Lower leg skin (tissue), 4 donors: ENCODE measurements around the gene NME3. TPM values are rescaled to one million over a fixed set of nuclear protein-coding genes. Genes with fewer than 3 reads are reported as not detected.

ENCODE experiments used
- DNase-seq, 2 donors: peaks; one replicate each; pipeline ENCODE4 v3.0.0-alpha.2; 2019; ENCODE audit warnings: low spot score in 2 of 2
- H3K4me3 ChIP-seq: fragments of 200-600 bp; sonication (generic); 2 replicates; pipeline ENCODE4 v1.5.1; 2017; ENCODE audit warnings: mild to moderate bottlenecking, low read depth; ENCODE audit not compliant: poor library complexity, severe bottlenecking
- POLR2A ChIP-seq, 2 donors: fragments of 450-650 bp; IDR thresholded peaks; one replicate each; pipeline ENCODE4 v1.6.1; 2016 to 2017; ENCODE audit warnings: antibody characterized with exemption in 2 of 2, mild to moderate bottlenecking in 1 of 2, moderate library complexity in 1 of 2
- WGBS, 2 donors: methylation state at CpG; one replicate each; pipeline ENCODE4 v1.1.5; 2018; 5-methylcytosine and 5-hydroxymethylcytosine counted together
- intact Hi-C: fragments of 100-400 bp; cut with DNase I; formaldehyde crosslinking; loops from one replicate; pipeline ENCODE4 v1.15.0; 2023; ENCODE audit warnings: low total_unique reads
- total RNA-seq, 4 donors: library from RNA; depleted of rRNA; stranded (reverse); fragments of >200 nt; gene quantifications; one replicate each; pipeline ENCODE4 v1.1.0, GENCODE V29; 2016
- TF ChIP-seq, protein P1 (sequence below), 3 donors: fragments of 450-650 bp; IDR thresholded peaks; one replicate each; pipeline ENCODE4 v1.5.1; 2016; ENCODE audit warnings: antibody characterized with exemption in 3 of 3, mild to moderate bottlenecking in 3 of 3, moderate library complexity in 2 of 3

NME3 gene
- total RNA-seq, 4 donors from 2014 or later: 77.7 to 98.4 (median 85.8) TPM

GRCh38 chr16:1786242-1787055 lies 15.1 kb upstream of the NME3 start:
- DNase-seq: peak in 1 of 2 donors; percentile 80
- intact Hi-C loops: no loop called here
- WGBS, 2 donors: 87 to 89% methylated on average over 29 to 38 of the region's 51 CpGs
- no peak overlapping the region for H3K4me3 ChIP-seq
- TF ChIP-seq, protein P1, sequence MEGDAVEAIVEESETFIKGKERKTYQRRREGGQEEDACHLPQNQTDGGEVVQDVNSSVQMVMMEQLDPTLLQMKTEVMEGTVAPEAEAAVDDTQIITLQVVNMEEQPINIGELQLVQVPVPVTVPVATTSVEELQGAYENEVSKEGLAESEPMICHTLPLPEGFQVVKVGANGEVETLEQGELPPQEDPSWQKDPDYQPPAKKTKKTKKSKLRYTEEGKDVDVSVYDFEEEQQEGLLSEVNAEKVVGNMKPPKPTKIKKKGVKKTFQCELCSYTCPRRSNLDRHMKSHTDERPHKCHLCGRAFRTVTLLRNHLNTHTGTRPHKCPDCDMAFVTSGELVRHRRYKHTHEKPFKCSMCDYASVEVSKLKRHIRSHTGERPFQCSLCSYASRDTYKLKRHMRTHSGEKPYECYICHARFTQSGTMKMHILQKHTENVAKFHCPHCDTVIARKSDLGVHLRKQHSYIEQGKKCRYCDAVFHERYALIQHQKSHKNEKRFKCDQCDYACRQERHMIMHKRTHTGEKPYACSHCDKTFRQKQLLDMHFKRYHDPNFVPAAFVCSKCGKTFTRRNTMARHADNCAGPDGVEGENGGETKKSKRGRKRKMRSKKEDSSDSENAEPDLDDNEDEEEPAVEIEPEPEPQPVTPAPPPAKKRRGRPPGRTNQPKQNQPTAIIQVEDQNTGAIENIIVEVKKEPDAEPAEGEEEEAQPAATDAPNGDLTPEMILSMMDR (IDR thresholded peaks at IDR 0.05): no peak
- no peak for TF ChIP-seq POLR2A (IDR thresholded peaks at IDR 0.05)

DNA sequence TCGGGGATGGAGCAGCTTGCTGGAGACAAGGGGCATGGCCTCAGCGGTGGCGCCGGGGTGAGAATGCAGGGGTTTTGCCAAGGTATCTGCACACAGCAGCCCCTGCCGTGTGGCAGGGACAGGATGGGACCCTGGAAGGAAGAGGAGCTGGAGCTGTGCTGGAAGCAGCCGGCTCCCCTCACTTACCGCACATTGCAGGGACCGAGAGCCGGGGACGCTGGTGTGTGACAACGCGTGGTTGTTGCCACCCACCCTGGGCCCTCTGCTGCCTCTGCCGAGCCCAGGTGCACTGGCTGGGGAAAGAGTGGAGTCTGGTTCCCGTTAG lies 14.5 kb upstream of the NME3 start:
- no peak overlapping the region for H3K4me3 ChIP-seq
- no peak for DNase-seq
- intact Hi-C loops: no loop called here
- 90 to 93% methylated on average over 12 to 14 of the region's 14 CpGs for WGBS, 2 donors
- TF ChIP-seq, protein P1 (IDR thresholded peaks at IDR 0.05): no peak
- TF ChIP-seq POLR2A (IDR thresholded peaks at IDR 0.05): no peak

DNA sequence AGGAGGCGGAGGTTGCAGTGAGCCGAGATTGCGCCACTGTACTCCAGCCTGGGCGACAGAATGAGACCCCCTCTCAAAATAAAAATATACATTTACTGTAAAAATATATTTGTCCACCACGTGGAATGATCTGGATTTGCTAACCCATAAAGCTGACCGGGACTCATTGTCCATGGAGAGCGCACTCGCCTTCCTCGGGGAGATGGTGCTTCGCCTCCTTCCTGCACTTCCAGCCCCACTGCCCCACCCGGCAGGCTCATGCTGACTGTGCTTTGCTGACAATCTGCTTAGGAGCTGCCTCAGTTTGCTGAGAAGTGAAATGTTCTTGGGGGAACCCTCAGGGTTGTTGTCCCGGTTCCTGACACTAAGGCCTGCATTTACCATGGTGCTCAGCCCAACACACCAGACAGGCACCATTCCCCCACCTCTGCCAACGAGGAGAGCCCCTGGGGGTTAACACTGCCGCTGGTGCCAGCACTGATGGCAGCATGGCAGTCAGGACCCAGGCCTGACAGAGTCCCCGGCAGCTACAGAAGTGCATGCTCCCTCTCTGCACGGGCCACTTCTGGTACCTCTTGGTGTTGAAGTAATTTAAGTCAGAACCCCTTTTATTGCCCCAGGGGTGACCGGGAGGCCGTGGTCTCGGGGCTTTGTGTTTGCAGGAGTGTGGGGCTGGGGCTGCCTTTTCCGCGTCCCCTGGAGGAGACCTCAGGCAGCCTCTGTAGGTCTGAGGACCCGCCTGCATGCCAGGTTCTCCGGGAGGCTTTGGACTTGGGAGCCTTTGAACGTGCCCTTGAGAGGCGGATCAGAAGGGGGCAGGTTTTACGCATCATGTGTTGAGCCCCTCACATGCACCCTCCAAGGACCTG lies 13.9 kb upstream of the NME3 start:
- no peak overlapping the region for H3K4me3 ChIP-seq
- TF ChIP-seq, protein P1 (IDR thresholded peaks at IDR 0.05): no peak
- no peak for TF ChIP-seq POLR2A (IDR thresholded peaks at IDR 0.05)
- 79 to 84% methylated on average over 26 of the region's 26 CpGs for WGBS, 2 donors
- intact Hi-C loops: no loop called here
- DNase-seq: no peak

DNA sequence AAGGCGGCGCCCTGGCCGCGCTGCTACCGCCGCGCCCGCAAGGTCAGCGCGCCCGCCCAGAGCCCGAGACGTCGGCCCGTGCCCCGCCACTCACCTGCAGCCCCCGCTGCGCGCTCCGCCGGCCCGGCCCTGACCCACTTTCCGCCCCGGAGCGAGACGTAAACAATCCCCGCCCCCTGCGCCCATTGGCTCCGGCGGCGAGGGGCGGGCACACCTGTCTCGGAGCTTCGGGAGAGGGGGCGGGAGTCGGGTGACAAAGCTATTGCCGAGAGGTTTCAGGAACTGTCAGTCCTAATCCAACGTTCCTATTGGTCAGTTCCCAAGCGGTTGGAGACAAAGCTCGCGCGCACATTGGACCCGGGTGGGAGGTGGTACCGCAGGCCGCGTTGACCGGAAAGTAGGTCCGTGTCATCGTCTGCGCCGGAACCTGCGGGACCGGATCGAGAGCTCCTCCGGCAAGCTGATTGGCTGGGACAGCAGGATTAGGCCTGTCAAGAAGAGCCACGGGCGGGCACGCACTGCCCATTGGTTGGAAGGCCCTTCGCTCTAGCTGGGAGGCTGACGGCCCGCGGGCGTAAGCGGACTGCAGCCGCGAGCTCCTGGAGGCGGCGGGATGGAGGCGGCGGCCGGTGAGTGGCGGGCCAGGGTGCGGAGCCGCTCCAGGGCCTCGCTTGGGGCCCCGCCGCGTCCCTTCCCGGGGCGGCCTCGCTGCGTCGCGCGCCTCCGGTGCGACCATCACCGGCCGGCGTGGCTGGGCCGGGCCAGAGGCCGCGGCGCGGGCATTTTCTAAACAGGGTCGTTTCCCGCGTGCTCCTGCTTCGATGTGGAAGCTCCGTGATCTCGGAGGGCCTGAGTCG lies 11.3 kb upstream of the NME3 start, which contains the start of the genes NUBP2 and SPSB3:
TSS of gene NUBP2 (plus strand) at position 553 of the 857 bp plus-strand sequence. CDS start at position 614, 61 bp downstream.
TSS of gene SPSB3 (minus strand) at position 164 of the 857 bp plus-strand sequence. CDS start 1,088 bp downstream, outside the sequence.
- WGBS, 2 donors: 0 to 1% methylated on average over 40 to 96 of the region's 102 CpGs
- intact Hi-C loops: no loop called here
- TF ChIP-seq, protein P1 (IDR thresholded peaks at IDR 0.05): no peak

DNA sequence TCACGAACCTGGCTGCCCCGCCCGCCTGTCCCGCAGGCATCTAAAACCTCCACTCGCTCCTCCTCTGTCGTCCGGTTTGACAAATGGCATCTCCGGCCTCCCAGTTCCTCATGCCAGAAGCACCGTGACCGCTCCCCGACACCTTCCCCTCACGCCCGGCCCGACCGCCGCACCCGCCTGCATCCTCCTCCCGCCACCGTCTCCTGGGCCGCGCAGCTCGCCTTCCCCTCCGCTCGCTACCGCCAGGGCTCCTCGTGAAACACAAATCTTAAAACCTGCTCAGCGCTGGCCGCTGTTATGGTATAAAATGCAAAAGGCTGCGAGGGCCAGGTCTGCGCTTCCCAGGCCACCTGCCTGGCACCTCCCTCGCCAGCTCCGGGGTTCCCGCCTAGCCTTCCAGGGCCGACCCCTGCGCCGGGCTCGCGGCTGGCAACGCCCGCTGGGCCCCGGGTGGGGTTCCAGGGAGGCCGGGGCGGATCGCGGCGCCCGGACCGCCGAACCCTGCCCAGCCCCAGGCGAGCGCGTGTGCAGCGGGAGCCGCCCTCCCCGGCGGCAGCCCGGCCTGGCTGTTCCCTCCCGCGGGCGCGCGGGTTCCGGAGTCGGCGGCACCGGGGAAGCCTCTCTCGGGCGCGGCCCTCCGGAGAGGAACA lies 10.5 kb upstream of the NME3 start:
- WGBS, 2 donors: 1% methylated on average over 30 to 47 of the region's 70 CpGs
- H3K4me3 ChIP-seq: peak overlapping the region; percentile 59
- DNase-seq: no peak
- intact Hi-C loops: no loop called here
- TF ChIP-seq, protein P1 (IDR thresholded peaks at IDR 0.05): no peak
- no peak for TF ChIP-seq POLR2A (IDR thresholded peaks at IDR 0.05)

More for the DNA sequence above, 11.3 kb upstream of the NME3 start, which contains the start of the genes NUBP2 and SPSB3:
- H3K4me3 ChIP-seq: peak within 1 kb of the TSS; percentile 86
- DNase-seq: peak; percentile 100
